Ovary (tissue), 9 donors: Measurements from ENCODE around the gene MDN1. TPM values are rescaled to one million over a fixed set of nuclear protein-coding genes. Genes with fewer than 3 reads are reported as not detected.
"Not testable (repeated sequence)": the region's sequence is repeated elsewhere in the genome, so short reads cannot be mapped to it uniquely, and the experiment has no call there.

Source experiments
- DNase-seq, 5 donors: peaks; one replicate each; pipeline ENCODE4 v3.0.0-alpha.2; 2019 to 2020
- H3K27ac ChIP-seq, 2 donors: fragments of 200-600 bp; one replicate each; pipeline versions ENCODE4 v1.5.1 to v1.8.0; 2019 to 2022
- H3K27me3 ChIP-seq: fragments of 200-600 bp; one replicate; pipeline ENCODE4 v1.8.0; 2022
- H3K36me3 ChIP-seq: fragments of 200-600 bp; sonication (generic); one replicate; pipeline ENCODE4 v1.5.1; 2019
- H3K4me1 ChIP-seq: one replicate; pipeline ENCODE4 v1.8.1; 2013; ENCODE audit warnings: mild to moderate bottlenecking, moderate library complexity; ENCODE audit not compliant: insufficient read depth
- H3K4me3 ChIP-seq: fragments of 200-600 bp; sonication (generic); one replicate; pipeline ENCODE4 v1.5.1; 2017
- H3K9me3 ChIP-seq, 2 donors: fragments of 200-600 bp in 1 of 2; sonication (generic) in 1 of 2; one replicate each; pipeline versions ENCODE4 v1.5.1 to v1.8.1; 2013 to 2019; ENCODE audit warnings: mild to moderate bottlenecking in 1 of 2, moderate library complexity in 1 of 2
- EP300 ChIP-seq: sonication (generic); formaldehyde crosslinking; IDR thresholded peaks from one replicate; pipeline ENCODE4 v1.6.1; 2017; ENCODE audit warnings: antibody characterized with exemption
- POLR2A ChIP-seq: fragments of 450-650 bp; IDR thresholded peaks from one replicate; pipeline ENCODE4 v1.6.1; 2017; ENCODE audit warnings: antibody characterized with exemption, mild to moderate bottlenecking, moderate library complexity
- WGBS, 3 donors: extraction: QIAGEN DNeasy Blood & Tissue Kit in 1 of 3; methylation state at CpG; one replicate each; pipeline versions ENCODE4 v1.1.5 to v1.1.7; 2013 to 2017; 5-methylcytosine and 5-hydroxymethylcytosine counted together
- intact Hi-C, 4 donors: fragments of 100-400 bp; cut with DNase I; formaldehyde crosslinking; loops; one replicate each; pipeline versions ENCODE4 v1.11.0 to v1.15.1; 2022 to 2023
- polyA plus RNA-seq, 2 donors: library from polyadenylated mRNA; stranded (reverse); fragments of 200-250 nt in 1 of 2; fragments of 350-450 nt in 1 of 2; fragmentation: Illumina TruSeq in 1 of 2; extraction: RNeasy Lipid Tissue Mini Kit (QIAGEN cat#74804) in 1 of 2; gene quantifications; one replicate each; pipeline ENCODE4 v1.2.3, GENCODE V29; 2013 to 2014
- total RNA-seq, 7 donors: library from RNA; depleted of rRNA in 2 of 7; stranded (reverse); fragments of >200 nt in 2 of 7; fragmentation: NEBNext Ultra II Directional in 3 of 7; extraction: Animal tissue kit (Norgen Biotek cat#: 25700) in 3 of 7; gene quantifications; one replicate each; pipeline versions ENCODE4 v1.1.0 to v1.2.4, GENCODE V29; 2016 to 2023
- TF ChIP-seq, protein P1 (sequence below), 3 donors: fragments of 450-650 bp in 2 of 3; fragments of 200-600 bp in 1 of 3; IDR thresholded peaks; one replicate each; pipeline versions ENCODE4 v1.5.1 to v1.8.0; 2016 to 2022; ENCODE audit warnings: antibody characterized with exemption in 3 of 3, mild to moderate bottlenecking in 1 of 3
- donor health status: DM: no; HTN: no; CAD: no; lungs with moderate emphysema.
- donor health status: DM: no; HTN: no; CAD: no.
- donor health status: Bipolar disorder and iron deficiency.
- donor health status: DM: yes; HTN: yes; CAD: no.
- donor health status: DM: no; HTN: no; CAD: no.
- donor health status: DM: yes; HTN: yes; CAD: no.

Gene MDN1
- total and polyA plus RNA-seq, 9 donors = 11.9 to 51.5 (median 32.3) TPM

DNA sequence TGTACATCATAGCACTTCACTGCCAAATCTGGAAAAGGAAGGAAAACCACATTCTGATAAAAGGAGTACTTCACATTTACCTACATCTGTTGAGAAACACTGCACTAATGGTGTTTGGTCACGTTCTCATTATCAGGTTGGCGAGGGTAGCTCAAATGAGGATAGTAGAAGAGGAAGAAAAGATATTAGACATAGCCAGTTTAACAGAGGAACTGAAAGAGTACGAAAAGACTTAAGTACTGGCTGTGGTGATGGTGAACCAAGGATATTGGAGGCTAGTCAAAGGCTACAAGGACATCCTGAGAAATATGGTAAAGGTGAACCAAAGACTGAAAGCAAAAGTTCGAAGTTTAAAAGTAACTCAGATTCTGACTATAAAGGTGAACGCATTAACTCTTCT, 42.7 kb upstream of the MDN1 start:
- TF ChIP-seq, protein P1, sequence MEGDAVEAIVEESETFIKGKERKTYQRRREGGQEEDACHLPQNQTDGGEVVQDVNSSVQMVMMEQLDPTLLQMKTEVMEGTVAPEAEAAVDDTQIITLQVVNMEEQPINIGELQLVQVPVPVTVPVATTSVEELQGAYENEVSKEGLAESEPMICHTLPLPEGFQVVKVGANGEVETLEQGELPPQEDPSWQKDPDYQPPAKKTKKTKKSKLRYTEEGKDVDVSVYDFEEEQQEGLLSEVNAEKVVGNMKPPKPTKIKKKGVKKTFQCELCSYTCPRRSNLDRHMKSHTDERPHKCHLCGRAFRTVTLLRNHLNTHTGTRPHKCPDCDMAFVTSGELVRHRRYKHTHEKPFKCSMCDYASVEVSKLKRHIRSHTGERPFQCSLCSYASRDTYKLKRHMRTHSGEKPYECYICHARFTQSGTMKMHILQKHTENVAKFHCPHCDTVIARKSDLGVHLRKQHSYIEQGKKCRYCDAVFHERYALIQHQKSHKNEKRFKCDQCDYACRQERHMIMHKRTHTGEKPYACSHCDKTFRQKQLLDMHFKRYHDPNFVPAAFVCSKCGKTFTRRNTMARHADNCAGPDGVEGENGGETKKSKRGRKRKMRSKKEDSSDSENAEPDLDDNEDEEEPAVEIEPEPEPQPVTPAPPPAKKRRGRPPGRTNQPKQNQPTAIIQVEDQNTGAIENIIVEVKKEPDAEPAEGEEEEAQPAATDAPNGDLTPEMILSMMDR (IDR thresholded peaks at IDR 0.05) = no peak
- no peak for TF ChIP-seq POLR2A
- no peak for TF ChIP-seq EP300
- Histone ChIP-seq H3K4me1 (no peaks in the 10 kb centered on the region), H3K9me3 (no peaks in the 10 kb centered on the region), H3K36me3 (no peaks in the 10 kb centered on the region), H3K4me3 (no peak overlapping the region), H3K27ac (no peak overlapping the region), H3K27me3 (no peaks in the 10 kb centered on the region)
- 95 to 98% (median 97%) methylated on average over 5 of the region's 5 CpGs for WGBS, 3 donors
- DNase-seq = no peak
- intact Hi-C loops = no loop called here

GRCh38 chr6:89859744-89860143, 40.1 kb upstream of the MDN1 start:
- Histone ChIP-seq H3K36me3 (no peaks in the 10 kb centered on the region), H3K4me3 (no peak overlapping the region), H3K9me3 (no peaks in the 10 kb centered on the region), H3K4me1 (no peaks in the 10 kb centered on the region), H3K27me3 (no peaks in the 10 kb centered on the region), H3K27ac (no peak overlapping the region)
- TF ChIP-seq EP300 = no peak
- no peak for TF ChIP-seq POLR2A
- TF ChIP-seq, protein P1 (IDR thresholded peaks at IDR 0.05) = no peak
- DNase-seq = no peak
- intact Hi-C loops = no loop called here
- 93 to 96% (median 95%) methylated on average over 4 of the region's 4 CpGs for WGBS, 3 donors

GRCh38 chr6:89858041-89858440, 38.4 kb upstream of the MDN1 start:
- Histone ChIP-seq H3K27me3 (no peaks in the 10 kb centered on the region), H3K4me1 (no peaks in the 10 kb centered on the region), H3K4me3 (no peak overlapping the region), H3K9me3 (no peaks in the 10 kb centered on the region), H3K27ac (no peak overlapping the region), H3K36me3 (no peaks in the 10 kb centered on the region)
- WGBS, 3 donors = 89 to 100% (median 89%) methylated on average over 1 of the region's 1 CpG
- intact Hi-C loops = no loop called here
- DNase-seq = no peak
- TF ChIP-seq EP300 (no peak), POLR2A (no peak)
- TF ChIP-seq, protein P1 (IDR thresholded peaks at IDR 0.05) = no peak

DNA sequence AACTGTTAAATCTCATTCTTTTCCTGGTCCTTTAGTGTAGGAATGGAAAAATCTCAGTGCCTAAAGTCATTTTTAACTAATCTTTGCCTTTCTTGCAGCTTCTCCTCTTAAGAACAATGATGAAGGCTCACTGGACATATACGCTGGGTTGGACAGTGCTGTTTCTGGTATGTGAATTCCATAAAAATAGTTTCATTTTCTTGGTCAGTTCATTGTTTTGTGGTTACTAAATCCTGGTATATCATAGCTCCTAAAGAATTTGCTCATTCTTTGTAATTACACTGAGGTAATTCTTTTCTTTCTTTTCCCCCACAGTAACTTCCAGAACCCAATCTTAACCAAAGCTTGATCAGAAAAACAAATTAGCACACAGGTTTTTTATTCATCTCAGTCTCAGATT, 33.5 kb upstream of the MDN1 start:
- H3K9me3 ChIP-seq = no peaks in the 10 kb centered on the region
- no peaks in the 10 kb centered on the region for H3K27me3 ChIP-seq
- TF ChIP-seq POLR2A (no peak), EP300 (no peak)
- TF ChIP-seq, protein P1 (IDR thresholded peaks at IDR 0.05) = no peak
- DNase-seq = no peak
- 96 to 98% (median 97%) methylated on average over 1 of the region's 1 CpG for WGBS, 3 donors
- H3K4me3 ChIP-seq = no peak overlapping the region
- no peaks in the 10 kb centered on the region for H3K4me1 ChIP-seq
- H3K27ac ChIP-seq = no peak overlapping the region
- no peaks in the 10 kb centered on the region for H3K36me3 ChIP-seq
- intact Hi-C loops = no loop called here

DNA sequence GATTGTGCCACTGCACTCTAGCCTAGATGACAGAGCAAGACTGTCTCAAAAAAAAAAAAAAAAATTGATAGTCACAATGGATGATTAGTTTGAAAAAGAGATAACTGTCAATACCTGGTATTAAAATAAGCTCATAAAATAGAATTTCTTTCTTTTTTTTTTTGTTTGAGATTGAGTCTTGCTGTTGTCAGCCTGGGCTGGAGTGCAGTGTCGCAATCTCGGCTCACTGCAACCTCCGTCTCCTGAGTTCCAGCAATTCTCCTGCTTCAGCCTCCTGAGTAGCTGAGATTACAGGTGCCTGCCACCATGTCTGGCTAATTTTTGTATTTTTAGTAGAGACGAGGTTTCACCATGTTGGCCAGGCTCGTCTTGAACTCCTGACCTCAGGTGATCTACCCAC, 27.9 kb upstream of the MDN1 start:
- WGBS, 3 donors = 94 to 95% (median 94%) methylated on average over 5 of the region's 5 CpGs
- H3K36me3 ChIP-seq = not testable (repeated sequence)

More for the DNA sequence above, 27.9 kb upstream of the MDN1 start:
- H3K27me3 ChIP-seq, H3K9me3 ChIP-seq, H3K4me1 ChIP-seq, H3K27ac ChIP-seq, intact Hi-C loops, DNase-seq, H3K4me3 ChIP-seq: not testable (repeated sequence)
